H9 (cell line): ENCODE results near the gene ATF6. TPM values are rescaled to one million over a fixed set of nuclear protein-coding genes. Genes with fewer than 3 reads are reported as not detected.

Experiments used
- DNase-seq: peaks from one replicate; pipeline ENCODE4 v3.0.0-alpha.2; 2017
- H2AFZ ChIP-seq: one replicate; pipeline ENCODE4 v1.6.1; 2013; ENCODE audit warnings: mild to moderate bottlenecking, low read length, control low read depth, moderate library complexity
- H2AK5ac ChIP-seq: 2 replicates; pipeline ENCODE4 v1.6.1; 2013; ENCODE audit warnings: low read length, control low read depth, mixed read lengths; ENCODE audit not compliant: insufficient read length
- H2BK120ac ChIP-seq: one replicate; pipeline ENCODE4 v1.6.1; 2013; ENCODE audit warnings: low read depth, mild to moderate bottlenecking, low read length, control low read depth, inconsistent platforms; ENCODE audit not compliant: poor library complexity, severe bottlenecking
- H2BK12ac ChIP-seq: 2 replicates; pipeline ENCODE4 v1.6.1; 2013; ENCODE audit warnings: low read length, control low read depth, mixed read lengths, low read depth; ENCODE audit not compliant: insufficient read length
- H2BK15ac ChIP-seq: 2 replicates; pipeline ENCODE4 v1.6.1; 2013; ENCODE audit warnings: low read depth, low read length, control low read depth
- H2BK20ac ChIP-seq: one replicate; pipeline ENCODE4 v1.6.1; 2013; ENCODE audit warnings: low read depth, mild to moderate bottlenecking, low read length, control low read depth, inconsistent platforms; ENCODE audit not compliant: poor library complexity, severe bottlenecking
- H2BK5ac ChIP-seq: 2 replicates; pipeline ENCODE4 v1.6.1; 2013; ENCODE audit warnings: low read length, control low read depth, mixed read lengths; ENCODE audit not compliant: insufficient read length
- H3K14ac ChIP-seq: 2 replicates; pipeline ENCODE4 v1.6.1; 2013; ENCODE audit warnings: low read length, control low read depth; ENCODE audit not compliant: insufficient read depth
- H3K18ac ChIP-seq: 2 replicates; pipeline ENCODE4 v1.6.1; 2013; ENCODE audit warnings: low read depth, mild to moderate bottlenecking, mixed read lengths, low read length, control low read depth; ENCODE audit not compliant: insufficient read length
- H3K23ac ChIP-seq: 2 replicates; pipeline ENCODE4 v1.6.1; 2013; ENCODE audit warnings: low read length, control low read depth, mixed read lengths, low read depth; ENCODE audit not compliant: insufficient read length
- H3K23me2 ChIP-seq: 2 replicates; pipeline ENCODE4 v1.6.1; 2013; ENCODE audit warnings: low read depth, mild to moderate bottlenecking, mixed read lengths, low read length, control low read depth; ENCODE audit not compliant: insufficient read length, poor library complexity, severe bottlenecking
- H3K27ac ChIP-seq: 2 replicates; pipeline ENCODE4 v1.5.1; 2013; ENCODE audit warnings: low read length, control low read depth, mixed read lengths, low read depth; ENCODE audit not compliant: insufficient read length
- H3K27me3 ChIP-seq: 2 replicates; pipeline ENCODE4 v1.6.1; 2013; ENCODE audit warnings: low read length, control low read depth, inconsistent platforms; ENCODE audit not compliant: insufficient read depth
- H3K4ac ChIP-seq: 2 replicates; pipeline ENCODE4 v1.6.1; 2013; ENCODE audit warnings: low read depth, mild to moderate bottlenecking, control low read depth, inconsistent platforms, low read length, moderate library complexity
- H3K4me1 ChIP-seq: 2 replicates; pipeline ENCODE4 v1.6.1; 2013; ENCODE audit warnings: low read length, control low read depth, inconsistent platforms; ENCODE audit not compliant: insufficient read depth
- H3K4me2 ChIP-seq: 2 replicates; pipeline ENCODE4 v1.6.1; 2013; ENCODE audit warnings: low read length, control low read depth, mixed read lengths; ENCODE audit not compliant: insufficient read length, insufficient read depth
- H3K56ac ChIP-seq: 2 replicates; pipeline ENCODE4 v1.6.1; 2013; ENCODE audit warnings: low read depth, mild to moderate bottlenecking, mixed read lengths, low read length, control low read depth; ENCODE audit not compliant: insufficient read length
- H3K79me1 ChIP-seq: 2 replicates; pipeline ENCODE4 v1.6.1; 2013; ENCODE audit warnings: low read depth, mild to moderate bottlenecking, moderate library complexity, low read length, control low read depth, inconsistent platforms; ENCODE audit not compliant: insufficient read depth, poor library complexity, severe bottlenecking
- H3K79me2 ChIP-seq: 2 replicates; pipeline ENCODE4 v1.6.1; 2013; ENCODE audit warnings: low read length, control low read depth, inconsistent platforms; ENCODE audit not compliant: insufficient read depth
- H3K9ac ChIP-seq: 2 replicates; pipeline ENCODE4 v1.6.1; 2013; ENCODE audit warnings: low read length, control low read depth, mixed read lengths; ENCODE audit not compliant: insufficient read length; ENCODE audit errors: extremely low read depth
- H3K9me3 ChIP-seq: one replicate; pipeline ENCODE4 v1.6.1; 2013; ENCODE audit warnings: low read depth, low read length, inconsistent platforms; ENCODE audit not compliant: control insufficient read depth
- H3T11ph ChIP-seq: one replicate; pipeline ENCODE4 v1.6.1; 2013; ENCODE audit warnings: mild to moderate bottlenecking, low read length, control low read depth, inconsistent platforms
- H4K20me1 ChIP-seq: one replicate; pipeline ENCODE4 v1.6.1; 2013; ENCODE audit not compliant: control insufficient read depth, insufficient read length, insufficient read depth
- H4K5ac ChIP-seq: 2 replicates; pipeline ENCODE4 v1.6.1; 2013; ENCODE audit warnings: low read depth, mild to moderate bottlenecking, mixed read lengths, low read length, control low read depth; ENCODE audit not compliant: insufficient read length
- H4K8ac ChIP-seq: replicated peaks from 2 replicates; pipeline ENCODE4 v1.6.1; 2013; ENCODE audit warnings: low read length, control low read depth, mixed read lengths, low read depth; ENCODE audit not compliant: insufficient read length
- H4K91ac ChIP-seq: 2 replicates; pipeline ENCODE4 v1.6.1; 2013; ENCODE audit warnings: low read depth, mild to moderate bottlenecking, moderate library complexity, mixed read lengths, low read length, control low read depth; ENCODE audit not compliant: insufficient read length
- H3K27ac Mint-ChIP-seq, 3 experiments: 2 replicates in 2 of 3; 3 replicates in 1 of 3; pipeline ENCODE4 v1.8.0; 2020 to 2021; ENCODE audit warnings: mixed read lengths in 3 of 3, mild to moderate bottlenecking in 1 of 3, moderate library complexity in 1 of 3
- H3K27me3 Mint-ChIP-seq: 2 replicates; pipeline ENCODE4 v1.8.0; 2021; ENCODE audit warnings: low read depth, mild to moderate bottlenecking, moderate library complexity, mixed read lengths
- H3K36me3 Mint-ChIP-seq, 3 experiments: 2 replicates in 2 of 3; 3 replicates in 1 of 3; pipeline ENCODE4 v1.8.0; 2020 to 2021; ENCODE audit warnings: low read depth in 3 of 3, mixed read lengths in 3 of 3; ENCODE audit not compliant: insufficient read depth in 1 of 3
- H3K4me1 Mint-ChIP-seq, 2 experiments: 2 replicates each; pipeline ENCODE4 v1.8.0; 2020; ENCODE audit warnings: mixed read lengths in 2 of 2
- H3K4me3 Mint-ChIP-seq, 2 experiments: 2 replicates in 1 of 2; 3 replicates in 1 of 2; pipeline ENCODE4 v1.8.0; 2020 to 2021; ENCODE audit warnings: mild to moderate bottlenecking in 2 of 2, mixed read lengths in 2 of 2, moderate library complexity in 1 of 2
- H3K9me3 Mint-ChIP-seq, 2 experiments: 2 replicates in 1 of 2; 3 replicates in 1 of 2; pipeline ENCODE4 v1.8.0; 2020; ENCODE audit warnings: mild to moderate bottlenecking in 2 of 2, mixed read lengths in 2 of 2, moderate library complexity in 1 of 2
- total RNA-seq: library from RNA; stranded (reverse); gene quantifications from 2 replicates; pipeline ENCODE4 v1.2.1, GENCODE V29; 2021
- TF ChIP-seq, protein P1 (sequence below): fragments of 200-600 bp; sonication (generic); conservative IDR thresholded peaks from 3 replicates; pipeline ENCODE4 v1.8.0; 2021; ENCODE audit warnings: antibody characterized with exemption, mild to moderate bottlenecking

The ATF6 gene
- total RNA-seq, 1 experiment from 2014 or later: 11.2 TPM

- Histone ChIP-seq H3K79me2 (no peaks in the 10 kb centered on the region), H2BK12ac (no peak overlapping the region), H2AFZ (no peak overlapping the region), H4K8ac (no peak overlapping the region), H3T11ph (no peak overlapping the region), H3K4me2 (no peak overlapping the region), H4K20me1 (no peaks in the 10 kb centered on the region), H3K9me3 (no peaks in the 10 kb centered on the region), H3K79me1 (no peaks in the 10 kb centered on the region), H3K14ac (no peak overlapping the region), H3K9ac (no peak overlapping the region), H3K56ac (no peak overlapping the region), H3K4ac (no peak overlapping the region), H3K23ac (no peak overlapping the region), H2BK15ac (no peak overlapping the region), H2BK20ac (no peak overlapping the region), H3K27me3 (no peaks in the 10 kb centered on the region), H2BK5ac (no peak overlapping the region), H3K4me1 (no peaks in the 10 kb centered on the region), H3K23me2 (no peaks in the 10 kb centered on the region), H3K27ac (no peak overlapping the region), H4K91ac (no peak overlapping the region), H2BK120ac (no peak overlapping the region), H3K18ac (no peak overlapping the region), H2AK5ac (no peak overlapping the region), H4K5ac (no peak overlapping the region)
- Mint-ChIP-seq H3K27me3 (no peaks in the 10 kb centered on the region), H3K27ac (no peak overlapping the region), H3K36me3 (peaks cover 0 to 1% (median 0%) of the 10 kb centered on the region in 3 experiments; a peak in 1 of 7 replicates), H3K4me1 (peaks cover 0 to 4% of the 10 kb centered on the region in 2 experiments; a peak in 2 of 4 replicates), H3K4me3 (no peak overlapping the region), H3K9me3 (no peaks in the 10 kb centered on the region)
- DNase-seq: no peak
- TF ChIP-seq, protein P1, sequence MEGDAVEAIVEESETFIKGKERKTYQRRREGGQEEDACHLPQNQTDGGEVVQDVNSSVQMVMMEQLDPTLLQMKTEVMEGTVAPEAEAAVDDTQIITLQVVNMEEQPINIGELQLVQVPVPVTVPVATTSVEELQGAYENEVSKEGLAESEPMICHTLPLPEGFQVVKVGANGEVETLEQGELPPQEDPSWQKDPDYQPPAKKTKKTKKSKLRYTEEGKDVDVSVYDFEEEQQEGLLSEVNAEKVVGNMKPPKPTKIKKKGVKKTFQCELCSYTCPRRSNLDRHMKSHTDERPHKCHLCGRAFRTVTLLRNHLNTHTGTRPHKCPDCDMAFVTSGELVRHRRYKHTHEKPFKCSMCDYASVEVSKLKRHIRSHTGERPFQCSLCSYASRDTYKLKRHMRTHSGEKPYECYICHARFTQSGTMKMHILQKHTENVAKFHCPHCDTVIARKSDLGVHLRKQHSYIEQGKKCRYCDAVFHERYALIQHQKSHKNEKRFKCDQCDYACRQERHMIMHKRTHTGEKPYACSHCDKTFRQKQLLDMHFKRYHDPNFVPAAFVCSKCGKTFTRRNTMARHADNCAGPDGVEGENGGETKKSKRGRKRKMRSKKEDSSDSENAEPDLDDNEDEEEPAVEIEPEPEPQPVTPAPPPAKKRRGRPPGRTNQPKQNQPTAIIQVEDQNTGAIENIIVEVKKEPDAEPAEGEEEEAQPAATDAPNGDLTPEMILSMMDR: no peak
These were observed 103.2 kb downstream of the ATF6 start for GRCh38 chr1:161869291-161869690.
